ENCODE measurements around the gene USP1.

USP1 gene

DNA sequence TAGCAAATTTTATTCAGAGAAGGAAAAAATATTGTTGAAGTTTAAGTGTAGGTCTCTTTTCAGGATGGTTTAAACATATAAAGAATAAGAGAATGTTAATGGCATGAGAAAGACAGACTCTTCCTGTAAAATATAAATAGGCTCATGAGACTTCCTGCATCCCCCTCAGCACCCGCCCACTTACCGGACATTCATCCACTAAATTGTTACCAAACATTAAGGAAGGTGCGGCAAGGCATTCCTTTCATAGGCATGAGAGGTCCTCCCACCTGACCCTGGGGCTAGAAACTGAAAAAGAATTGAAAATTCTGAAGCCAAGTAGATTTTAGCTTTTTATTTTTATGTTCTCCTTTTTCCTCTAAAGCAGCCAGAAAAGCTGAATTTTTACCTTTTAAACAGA, 10.6 kb upstream of the USP1 start:
- Histone ChIP-seq H3K4me3 (replicated peaks; ENCODE audit: low read depth, low read length) (no peak overlapping the region), H3K27me3 (replicated peaks; ENCODE audit: control insufficient read depth, insufficient read depth, low read length) (no peaks in the 10 kb centered on the region), H3K36me3 (ENCODE audit: control insufficient read depth, insufficient read depth, low read length) (no peaks in the 10 kb centered on the region)
- TF ChIP-seq, protein P1, sequence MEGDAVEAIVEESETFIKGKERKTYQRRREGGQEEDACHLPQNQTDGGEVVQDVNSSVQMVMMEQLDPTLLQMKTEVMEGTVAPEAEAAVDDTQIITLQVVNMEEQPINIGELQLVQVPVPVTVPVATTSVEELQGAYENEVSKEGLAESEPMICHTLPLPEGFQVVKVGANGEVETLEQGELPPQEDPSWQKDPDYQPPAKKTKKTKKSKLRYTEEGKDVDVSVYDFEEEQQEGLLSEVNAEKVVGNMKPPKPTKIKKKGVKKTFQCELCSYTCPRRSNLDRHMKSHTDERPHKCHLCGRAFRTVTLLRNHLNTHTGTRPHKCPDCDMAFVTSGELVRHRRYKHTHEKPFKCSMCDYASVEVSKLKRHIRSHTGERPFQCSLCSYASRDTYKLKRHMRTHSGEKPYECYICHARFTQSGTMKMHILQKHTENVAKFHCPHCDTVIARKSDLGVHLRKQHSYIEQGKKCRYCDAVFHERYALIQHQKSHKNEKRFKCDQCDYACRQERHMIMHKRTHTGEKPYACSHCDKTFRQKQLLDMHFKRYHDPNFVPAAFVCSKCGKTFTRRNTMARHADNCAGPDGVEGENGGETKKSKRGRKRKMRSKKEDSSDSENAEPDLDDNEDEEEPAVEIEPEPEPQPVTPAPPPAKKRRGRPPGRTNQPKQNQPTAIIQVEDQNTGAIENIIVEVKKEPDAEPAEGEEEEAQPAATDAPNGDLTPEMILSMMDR (IDR thresholded peaks at IDR 0.05; ENCODE audit: insufficient read depth, low read length, poor library complexity, severe bottlenecking) = no peak
- no peak for DNase-seq (ENCODE audit: extremely low read depth, insufficient read length)

DNA sequence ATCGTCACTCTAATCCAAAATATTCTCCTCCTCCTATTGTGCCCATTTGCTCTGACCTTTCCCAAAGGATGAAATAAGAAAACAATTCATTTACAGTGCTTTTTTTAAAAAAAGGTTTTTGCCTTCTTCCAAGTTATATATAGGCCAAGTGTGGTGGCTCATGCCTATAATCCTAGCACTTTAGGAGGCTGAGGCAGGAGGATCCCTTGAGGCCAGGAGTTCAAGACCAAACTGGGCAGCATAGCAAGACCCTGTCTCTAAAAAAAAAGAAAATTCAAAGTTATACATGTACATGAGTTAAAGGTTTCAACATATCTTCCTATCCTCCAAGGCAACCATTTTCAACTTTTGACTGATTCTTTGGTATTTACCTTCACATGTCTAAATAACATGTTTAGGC, 10.1 kb upstream of the USP1 start:
- H3K36me3 ChIP-seq (ENCODE audit: control insufficient read depth, insufficient read depth, low read length) = no peaks in the 10 kb centered on the region
- no peaks in the 10 kb centered on the region for H3K27me3 ChIP-seq (replicated peaks; ENCODE audit: control insufficient read depth, insufficient read depth, low read length)
- DNase-seq (ENCODE audit: extremely low read depth, insufficient read length) = no peak
- H3K4me3 ChIP-seq (replicated peaks; ENCODE audit: low read depth, low read length) = no peak overlapping the region
- TF ChIP-seq, protein P1 (IDR thresholded peaks at IDR 0.05; ENCODE audit: insufficient read depth, low read length, poor library complexity, severe bottlenecking) = no peak

DNA sequence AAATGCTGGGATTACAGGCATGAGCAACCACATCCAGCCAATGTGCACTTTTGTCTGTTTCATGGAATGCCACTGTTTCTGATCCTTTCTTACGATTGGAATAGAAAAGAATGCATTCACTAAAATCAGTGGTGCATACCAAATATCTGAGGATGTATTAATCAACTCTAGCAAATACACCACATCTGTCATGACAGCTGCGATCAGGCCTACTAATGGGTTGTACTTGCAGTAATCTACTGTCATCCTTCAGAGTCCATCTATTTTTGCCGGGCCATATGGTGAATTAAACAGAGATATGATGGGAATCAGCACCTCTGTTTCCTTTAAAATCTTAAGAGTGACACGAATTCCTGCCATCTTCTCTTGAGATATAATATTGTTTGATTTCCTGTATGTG, 8.5 kb upstream of the USP1 start:
- H3K4me3 ChIP-seq (replicated peaks; ENCODE audit: low read depth, low read length) = no peak overlapping the region
- H3K27me3 ChIP-seq (replicated peaks; ENCODE audit: control insufficient read depth, insufficient read depth, low read length) = no peaks in the 10 kb centered on the region
- H3K36me3 ChIP-seq (ENCODE audit: control insufficient read depth, insufficient read depth, low read length) = no peaks in the 10 kb centered on the region
- DNase-seq (ENCODE audit: extremely low read depth, insufficient read length) = no peak
- TF ChIP-seq, protein P1 (IDR thresholded peaks at IDR 0.05; ENCODE audit: insufficient read depth, low read length, poor library complexity, severe bottlenecking) = no peak

DNA sequence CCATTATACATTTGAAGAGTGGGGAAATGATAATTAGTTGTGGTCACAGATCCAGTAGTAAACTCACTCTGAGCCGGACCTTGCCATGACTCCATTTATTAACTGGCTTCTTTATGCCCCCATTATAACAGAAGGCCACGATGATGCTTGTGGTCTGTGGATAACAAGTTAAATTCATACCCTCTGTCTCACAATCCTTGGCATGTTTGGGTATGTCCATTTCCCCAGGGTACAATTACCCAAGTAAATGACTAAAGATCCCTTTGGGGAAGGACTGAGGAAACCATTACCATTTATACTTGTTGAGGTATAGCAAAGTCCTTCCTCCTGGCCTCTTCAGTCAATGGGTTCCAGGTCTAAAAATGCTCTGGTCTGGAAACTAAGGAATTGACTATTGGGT, 7.3 kb upstream of the USP1 start:
- Histone ChIP-seq H3K36me3 (ENCODE audit: control insufficient read depth, insufficient read depth, low read length) (no peaks in the 10 kb centered on the region), H3K4me3 (replicated peaks; ENCODE audit: low read depth, low read length) (no peak overlapping the region), H3K27me3 (replicated peaks; ENCODE audit: control insufficient read depth, insufficient read depth, low read length) (no peaks in the 10 kb centered on the region)
- DNase-seq (ENCODE audit: extremely low read depth, insufficient read length) = no peak
- TF ChIP-seq, protein P1 (IDR thresholded peaks at IDR 0.05; ENCODE audit: insufficient read depth, low read length, poor library complexity, severe bottlenecking) = no peak

DNA sequence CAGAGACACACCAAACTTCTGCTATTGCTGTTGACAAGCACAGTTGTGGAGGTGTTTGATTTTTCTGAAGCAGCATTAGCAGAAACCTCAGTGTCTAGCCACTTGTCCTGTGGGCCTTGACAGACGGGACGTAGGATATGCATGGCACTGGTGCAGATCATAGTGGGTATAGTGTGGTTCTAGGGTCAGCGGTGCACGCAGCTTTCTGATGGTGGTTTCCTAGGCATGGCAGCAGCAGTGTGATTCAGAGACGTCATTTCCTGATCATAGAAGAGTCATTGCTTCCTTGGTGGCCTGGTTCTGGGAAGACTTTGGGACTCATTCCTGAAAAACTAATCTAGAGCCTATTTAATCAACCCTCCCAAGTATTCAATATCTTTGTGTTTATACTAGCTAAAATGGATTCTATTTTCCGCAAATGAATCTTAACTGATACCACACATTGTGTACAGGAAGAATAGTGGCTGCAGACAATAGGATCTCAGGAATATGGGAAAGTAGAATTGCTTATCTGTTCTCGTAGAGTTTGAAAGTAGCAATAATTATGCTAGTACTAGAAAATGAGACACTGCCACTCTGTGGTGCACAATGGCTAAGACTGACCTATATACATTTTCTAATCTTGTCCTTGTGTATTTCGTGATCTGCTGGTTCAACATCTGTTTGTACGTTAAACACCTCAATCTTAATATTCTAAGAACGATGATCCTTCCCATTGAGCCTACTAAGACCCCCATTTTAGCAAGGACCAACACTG, 2.8 kb upstream of the USP1 start:
- DNase-seq (ENCODE audit: extremely low read depth, insufficient read length) = no peak
- Histone ChIP-seq H3K27me3 (replicated peaks; ENCODE audit: control insufficient read depth, insufficient read depth, low read length) (no peaks in the 10 kb centered on the region), H3K36me3 (ENCODE audit: control insufficient read depth, insufficient read depth, low read length) (no peaks in the 10 kb centered on the region), H3K4me3 (replicated peaks; ENCODE audit: low read depth, low read length) (no peak overlapping the region)
- TF ChIP-seq, protein P1 (IDR thresholded peaks at IDR 0.05; ENCODE audit: insufficient read depth, low read length, poor library complexity, severe bottlenecking) = no peak

GRCh38 chr1:62434618-62435001, 2.2 kb upstream of the USP1 start:
- TF ChIP-seq, protein P1 (IDR thresholded peaks at IDR 0.05; ENCODE audit: insufficient read depth, low read length, poor library complexity, severe bottlenecking) = no peak
- H3K27me3 ChIP-seq (replicated peaks; ENCODE audit: control insufficient read depth, insufficient read depth, low read length) = no peaks in the 10 kb centered on the region
- H3K4me3 ChIP-seq (replicated peaks; ENCODE audit: low read depth, low read length) = no peak overlapping the region
- DNase-seq (ENCODE audit: extremely low read depth, insufficient read length) = no peak
- no peaks in the 10 kb centered on the region for H3K36me3 ChIP-seq (ENCODE audit: control insufficient read depth, insufficient read depth, low read length)

All from GM06990 (cell line).